Cardiac fibroblast (primary cell): ENCODE data around the gene LINC01488.

Source experiments
- DNase-seq, 2 donors: peaks; one replicate each; pipeline versions ENCODE4 v3.0.0 to v3.0.0-alpha.2; 2010; ENCODE audit warnings: low read depth in 2 of 2
- H3K4me3 ChIP-seq, 2 donors: replicated peaks in 1 of 2; 1 replicate in 1 of 2; 2 replicates in 1 of 2; pipeline ENCODE4 v1.5.1; 2011; ENCODE audit warnings: low read depth in 2 of 2, low read length in 2 of 2, mild to moderate bottlenecking in 2 of 2, moderate library complexity in 1 of 2
- CTCF ChIP-seq: IDR thresholded peaks from one replicate; pipeline ENCODE4 v1.5.1; 2011; ENCODE audit warnings: low read depth, mild to moderate bottlenecking, low read length, inconsistent platforms

LINC01488 gene

DNA sequence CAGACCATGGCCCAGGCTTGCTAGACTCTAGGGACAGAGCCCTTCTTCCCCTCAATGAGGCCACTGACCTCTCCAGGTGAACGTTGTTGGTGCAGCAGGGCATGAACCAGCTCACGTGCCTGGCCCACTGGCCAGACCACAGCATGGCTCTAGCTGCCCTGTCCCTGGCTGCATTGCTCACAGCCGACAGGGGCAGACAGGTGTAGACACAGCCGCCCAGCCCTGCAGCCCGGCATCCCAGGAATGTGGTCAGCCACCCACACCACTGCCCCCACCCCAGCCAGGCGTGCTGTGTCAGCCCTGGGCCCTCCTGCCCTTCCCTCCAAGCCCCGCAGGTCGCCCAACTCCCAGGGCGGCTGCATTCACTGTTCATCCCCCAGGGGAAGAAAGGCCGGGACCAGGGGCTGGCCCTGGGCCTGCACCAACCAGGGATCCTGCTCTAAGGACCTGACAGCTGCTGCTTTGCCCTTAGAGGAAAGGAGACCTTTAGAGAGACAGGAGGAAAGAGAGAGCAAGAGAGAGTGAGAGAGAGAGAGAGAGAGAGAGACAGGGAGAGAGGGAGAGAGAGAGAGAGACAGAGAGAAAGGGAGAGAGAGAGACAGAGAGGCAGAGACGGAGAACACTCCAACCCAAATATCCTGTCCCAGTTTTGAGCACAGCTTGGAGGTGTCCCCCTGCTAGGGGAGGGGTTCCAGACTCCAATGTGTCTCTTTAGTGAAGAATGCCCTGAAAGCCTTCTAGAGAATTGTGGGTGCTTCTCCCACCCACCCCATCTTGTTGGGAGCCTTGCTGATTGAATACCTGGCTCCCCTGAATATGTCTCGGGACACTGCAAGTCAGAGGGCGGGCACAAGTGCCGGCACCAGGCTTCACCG, 44.2 kb upstream of the LINC01488 start:
- H3K4me3 ChIP-seq: no peak overlapping the region

DNA sequence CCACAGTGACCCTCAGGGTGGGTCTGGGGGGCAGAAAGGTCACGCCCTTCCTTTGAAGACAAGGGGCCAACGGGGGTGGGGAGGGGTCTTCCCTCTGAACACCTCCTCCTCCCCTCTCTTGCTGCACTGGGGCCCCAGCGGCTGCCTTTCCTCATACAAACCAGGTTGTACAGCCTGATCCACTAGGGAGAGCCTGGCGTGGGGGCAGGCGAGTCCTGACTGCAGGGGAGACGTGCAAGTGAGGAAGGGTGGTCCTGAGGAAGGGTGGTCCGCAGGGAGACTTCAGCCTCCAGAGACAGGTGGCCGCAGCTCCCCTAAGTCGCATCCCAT, 43.6 kb upstream of the LINC01488 start:
- TF ChIP-seq CTCF: no peak
- H3K4me3 ChIP-seq: no peak overlapping the region
- DNase-seq: no peak

More for the DNA sequence above, 44.2 kb upstream of the LINC01488 start:
- peak in 1 of 2 donors; percentile 32 for DNase-seq
- no peak for TF ChIP-seq CTCF

GRCh38 chr11:69438286-69438920, 43.1 kb upstream of the LINC01488 start:
- no peak for TF ChIP-seq CTCF
- H3K4me3 ChIP-seq: no peak overlapping the region
- DNase-seq: no peak

- DNase-seq: no peak
- TF ChIP-seq CTCF: no peak
- H3K4me3 ChIP-seq: no peak overlapping the region
Observed at GRCh38 chr11:69439127-69439526, 42.3 kb upstream of the LINC01488 start.

- no peak for TF ChIP-seq CTCF
- DNase-seq: peak in 1 of 2 donors; percentile 47
Observed at GRCh38 chr11:69439651-69440464, 41.6 kb upstream of the LINC01488 start.

GRCh38 chr11:69440876-69441275, 40.6 kb upstream of the LINC01488 start:
- no peak overlapping the region for H3K4me3 ChIP-seq
- TF ChIP-seq CTCF: no peak
- DNase-seq: no peak

More at GRCh38 chr11:69439651-69440464, 41.6 kb upstream of the LINC01488 start:
- no peak overlapping the region for H3K4me3 ChIP-seq
